GM03348 (cell line): ENCODE measurements around the gene FERMT2.

Experiments
- DNase-seq: peaks from one replicate; pipeline ENCODE4 v3.0.0; 2012; ENCODE audit warnings: low spot score

The FERMT2 gene, protein sequence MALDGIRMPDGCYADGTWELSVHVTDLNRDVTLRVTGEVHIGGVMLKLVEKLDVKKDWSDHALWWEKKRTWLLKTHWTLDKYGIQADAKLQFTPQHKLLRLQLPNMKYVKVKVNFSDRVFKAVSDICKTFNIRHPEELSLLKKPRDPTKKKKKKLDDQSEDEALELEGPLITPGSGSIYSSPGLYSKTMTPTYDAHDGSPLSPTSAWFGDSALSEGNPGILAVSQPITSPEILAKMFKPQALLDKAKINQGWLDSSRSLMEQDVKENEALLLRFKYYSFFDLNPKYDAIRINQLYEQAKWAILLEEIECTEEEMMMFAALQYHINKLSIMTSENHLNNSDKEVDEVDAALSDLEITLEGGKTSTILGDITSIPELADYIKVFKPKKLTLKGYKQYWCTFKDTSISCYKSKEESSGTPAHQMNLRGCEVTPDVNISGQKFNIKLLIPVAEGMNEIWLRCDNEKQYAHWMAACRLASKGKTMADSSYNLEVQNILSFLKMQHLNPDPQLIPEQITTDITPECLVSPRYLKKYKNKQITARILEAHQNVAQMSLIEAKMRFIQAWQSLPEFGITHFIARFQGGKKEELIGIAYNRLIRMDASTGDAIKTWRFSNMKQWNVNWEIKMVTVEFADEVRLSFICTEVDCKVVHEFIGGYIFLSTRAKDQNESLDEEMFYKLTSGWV

DNA sequence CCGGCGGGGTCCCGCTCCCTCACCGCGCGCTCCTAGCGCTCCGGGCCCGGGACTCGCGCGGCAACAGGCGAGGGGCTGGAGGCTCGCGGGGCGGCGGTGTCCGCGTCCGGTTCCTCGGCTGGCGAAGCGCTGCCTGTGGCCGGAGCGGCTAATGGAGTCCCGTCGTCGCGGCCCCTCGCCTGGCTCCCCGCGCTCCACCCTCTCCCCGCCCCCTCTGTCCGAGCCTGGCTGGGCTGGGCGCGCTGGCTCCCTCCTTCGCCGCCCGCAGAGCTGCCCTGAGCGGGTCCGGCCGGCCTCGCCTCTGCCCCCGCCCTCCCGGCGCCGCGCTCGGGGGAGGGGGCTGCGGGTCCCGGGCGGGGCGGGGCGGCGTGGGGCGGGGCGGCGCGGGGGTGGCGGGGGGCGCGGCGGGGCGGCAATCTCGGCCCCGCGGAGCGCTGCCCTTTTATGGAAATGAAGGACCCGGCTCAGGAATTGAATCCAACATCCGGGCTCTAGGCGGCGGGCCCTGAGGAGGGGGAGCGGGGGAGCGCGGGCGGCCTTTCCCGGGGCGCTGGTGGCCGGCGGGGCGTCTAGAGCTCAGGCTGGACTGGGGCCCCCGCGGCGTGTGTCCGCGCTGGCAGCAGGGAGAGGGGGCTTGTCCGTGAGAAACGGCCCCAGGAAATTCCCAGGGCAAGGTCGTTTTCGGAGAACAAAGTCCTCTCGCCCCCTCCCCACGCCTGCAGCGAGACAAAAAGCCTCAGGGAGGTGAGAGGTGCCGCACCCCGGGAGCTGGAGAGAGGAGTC is at the start of gene FERMT2:
FERMT2 (minus strand) TSS at position 153 of the 783 bp plus-strand sequence. CDS start 482 bp downstream, outside the sequence.
- peak; percentile 97 for DNase-seq

DNA sequence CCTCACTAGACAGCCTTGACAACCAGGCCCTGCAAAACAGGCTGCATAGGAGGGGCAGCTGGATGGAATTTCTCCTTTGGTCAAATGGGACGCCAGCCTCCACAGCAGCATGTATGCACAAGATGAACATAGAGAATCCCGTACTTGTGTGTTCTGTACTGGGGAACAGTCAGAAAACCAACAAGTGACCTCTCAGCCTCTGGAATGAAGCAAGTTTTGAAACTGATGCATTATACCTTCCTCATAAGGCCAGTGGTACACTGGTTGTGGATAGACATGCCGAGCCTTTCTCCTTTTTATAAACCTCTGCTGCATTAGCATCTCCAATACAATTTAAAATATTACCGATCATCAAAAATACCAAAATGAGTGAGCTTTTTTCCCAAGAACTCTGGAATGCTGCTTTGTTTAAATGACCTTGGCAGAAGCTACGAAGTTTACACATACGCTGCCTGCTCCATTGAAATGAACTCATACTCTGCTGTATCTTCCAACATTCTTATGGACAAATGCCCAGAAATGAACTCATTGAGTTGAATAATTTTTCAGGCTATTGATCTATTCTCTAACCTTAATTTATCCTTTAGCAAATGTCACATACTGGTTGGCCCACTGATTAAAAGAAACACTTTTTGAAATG is 47.6 kb upstream of the FERMT2 start:
- DNase-seq: peak; percentile 80

DNA sequence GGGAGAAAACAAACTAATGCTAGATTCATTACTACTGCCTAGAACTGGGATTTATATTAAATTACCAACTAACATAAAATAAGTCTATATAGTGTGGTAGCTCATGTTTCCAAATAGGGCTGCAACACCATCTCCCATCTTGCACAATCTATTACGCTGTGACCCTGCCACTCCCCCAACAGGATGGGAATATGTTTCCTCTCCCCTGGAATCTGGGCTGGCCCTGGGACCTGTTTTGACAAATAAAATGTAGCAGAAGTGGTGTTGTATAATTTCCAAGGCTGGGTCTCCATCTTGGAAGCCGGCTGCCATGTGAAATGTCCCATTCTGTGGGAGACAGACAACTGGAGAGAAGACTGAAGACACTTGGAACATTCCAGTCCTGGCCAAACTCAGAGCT is 45.6 kb upstream of the FERMT2 start:
- no peak for DNase-seq

DNA sequence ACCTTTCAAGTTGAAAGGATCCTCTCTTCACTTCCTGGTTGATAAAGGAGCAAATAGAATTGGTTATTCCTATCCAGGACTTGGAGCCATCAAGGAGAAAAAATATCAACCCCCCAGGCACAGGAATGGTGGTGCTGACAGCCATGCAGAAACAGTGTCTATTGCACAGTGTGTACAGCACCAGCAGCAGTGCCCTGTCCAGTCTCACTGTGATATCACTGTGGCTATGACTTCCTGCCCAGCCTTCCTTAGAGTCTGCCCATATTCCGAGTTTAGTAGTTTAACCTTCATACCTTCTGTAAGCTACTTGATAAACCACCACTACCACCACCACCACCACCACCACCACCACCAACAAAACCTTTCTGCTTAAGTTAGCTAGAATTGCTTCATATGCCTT is 45.1 kb upstream of the FERMT2 start:
- DNase-seq: no peak

DNA sequence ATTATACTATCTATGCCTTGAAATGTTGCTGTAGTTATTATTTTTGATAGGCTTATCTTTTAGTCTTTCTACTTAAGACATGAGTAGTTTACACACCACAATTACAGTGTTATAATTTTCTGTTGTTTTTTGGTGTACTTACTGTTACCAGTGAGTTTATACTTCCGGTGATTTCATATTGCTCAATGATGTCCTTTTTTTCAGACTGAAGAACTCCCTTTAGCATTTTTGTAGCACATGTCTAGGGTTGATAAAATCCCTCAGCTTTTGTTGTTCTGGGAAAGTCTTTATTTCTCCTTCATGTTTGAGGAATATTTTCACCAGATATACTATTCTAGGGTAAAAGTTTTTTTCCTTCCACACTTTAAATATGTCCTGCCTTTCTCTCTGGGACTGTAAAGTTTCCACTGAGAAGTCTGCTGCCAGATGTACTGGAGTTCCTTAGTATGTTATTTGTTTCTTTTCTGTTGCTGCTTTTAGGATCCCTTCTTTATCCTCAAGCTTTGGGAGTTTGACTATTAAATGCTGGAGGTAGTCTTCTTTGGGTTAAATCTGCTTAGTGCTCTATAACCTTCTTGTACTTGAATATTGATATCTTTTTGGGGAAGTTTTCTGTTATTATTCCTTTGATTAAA is 41.5 kb upstream of the FERMT2 start:
- no peak for DNase-seq

DNA sequence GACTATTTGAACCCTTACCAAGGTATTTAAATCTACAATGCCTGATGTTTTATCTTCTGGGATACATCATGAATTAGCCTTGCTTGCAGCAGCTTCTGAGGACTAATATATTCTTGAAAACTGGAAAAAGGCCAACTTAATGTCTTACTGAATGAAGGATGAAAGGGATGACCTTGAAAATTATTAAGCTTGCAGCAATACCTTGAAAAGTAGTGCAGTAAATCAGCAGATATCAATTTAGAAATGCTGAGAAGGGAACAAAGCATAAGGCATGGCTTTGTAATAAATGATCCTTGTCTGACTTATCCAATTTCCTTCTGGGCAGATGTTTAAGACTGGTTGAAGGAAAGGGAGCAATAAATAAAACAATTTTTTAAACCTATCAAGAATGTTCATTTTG is 37.3 kb upstream of the FERMT2 start:
- no peak for DNase-seq

DNA sequence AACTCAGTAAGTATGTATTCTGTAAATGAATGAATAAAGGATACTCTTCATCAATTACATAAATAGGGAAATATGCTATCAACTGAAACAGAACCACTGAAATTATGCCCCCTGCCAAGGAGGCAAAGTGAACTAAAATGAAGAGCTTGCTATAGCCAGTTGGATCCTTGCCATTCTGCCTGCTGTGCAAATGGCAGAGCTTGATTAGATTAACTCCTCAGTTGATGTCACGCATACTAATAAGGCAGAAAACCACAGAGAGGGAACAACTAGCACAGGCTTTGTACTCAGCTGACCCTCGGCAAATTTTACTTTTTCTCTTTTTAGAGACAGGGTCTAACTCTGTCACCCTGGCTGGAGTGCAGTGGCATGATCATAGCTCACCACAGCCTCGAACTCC is 36.7 kb upstream of the FERMT2 start:
- no peak for DNase-seq

DNA sequence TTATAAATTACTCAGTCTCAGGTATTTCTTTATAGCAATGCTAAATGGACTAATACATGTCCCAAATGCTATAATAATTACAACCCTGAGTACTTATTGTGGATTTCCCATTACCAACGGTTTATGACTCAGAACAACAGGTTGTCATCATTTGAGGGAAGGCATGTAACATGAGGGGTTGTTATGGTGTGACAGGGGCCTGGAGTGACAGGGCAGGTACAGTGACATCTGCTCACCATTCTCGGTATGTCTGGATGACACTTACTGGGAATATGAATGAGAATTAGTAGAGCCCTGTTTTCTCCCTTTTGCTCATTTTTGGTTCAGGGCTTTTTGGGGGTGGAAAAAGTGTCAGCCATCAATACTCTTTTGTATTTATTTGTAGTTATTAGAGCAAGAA is 36.2 kb upstream of the FERMT2 start:
- no peak for DNase-seq

DNA sequence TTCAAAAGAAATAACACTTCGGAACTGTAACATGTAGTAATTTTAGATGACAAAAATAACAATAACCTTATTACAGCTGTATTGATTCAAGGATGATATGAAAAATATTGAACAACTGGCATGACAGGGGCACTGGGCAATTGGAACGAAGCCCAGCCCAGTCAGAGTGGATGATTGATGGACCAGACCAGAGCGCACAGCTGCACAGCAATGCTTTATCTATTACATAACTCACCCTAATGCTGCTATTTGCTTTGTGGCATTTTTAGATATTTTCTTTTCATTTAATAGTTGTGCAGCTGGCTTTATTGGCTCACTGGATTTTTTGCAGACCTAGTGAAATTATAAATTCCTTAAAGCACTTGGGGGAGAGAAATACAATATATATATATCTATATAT is 26.9 kb upstream of the FERMT2 start:
- no peak for DNase-seq

DNA sequence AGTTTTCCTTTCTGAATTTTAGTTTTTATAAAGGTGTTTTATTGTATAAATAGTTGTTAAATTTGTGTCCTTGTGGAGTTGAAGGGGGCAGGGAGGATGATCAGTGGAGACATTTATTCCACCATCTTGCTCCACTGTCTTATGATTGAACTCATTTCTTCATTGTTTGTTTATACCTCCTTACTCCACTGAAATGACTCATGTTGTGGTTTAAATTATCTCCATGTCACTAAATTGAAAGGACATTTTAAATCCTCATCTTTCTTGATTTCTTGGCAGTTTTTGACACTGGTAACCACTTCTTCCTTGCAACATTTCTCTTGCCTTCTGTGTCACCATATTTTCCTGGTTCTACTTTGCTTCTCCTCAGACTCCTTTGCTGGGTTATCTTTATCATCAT is 23.6 kb upstream of the FERMT2 start:
- DNase-seq: no peak

DNA sequence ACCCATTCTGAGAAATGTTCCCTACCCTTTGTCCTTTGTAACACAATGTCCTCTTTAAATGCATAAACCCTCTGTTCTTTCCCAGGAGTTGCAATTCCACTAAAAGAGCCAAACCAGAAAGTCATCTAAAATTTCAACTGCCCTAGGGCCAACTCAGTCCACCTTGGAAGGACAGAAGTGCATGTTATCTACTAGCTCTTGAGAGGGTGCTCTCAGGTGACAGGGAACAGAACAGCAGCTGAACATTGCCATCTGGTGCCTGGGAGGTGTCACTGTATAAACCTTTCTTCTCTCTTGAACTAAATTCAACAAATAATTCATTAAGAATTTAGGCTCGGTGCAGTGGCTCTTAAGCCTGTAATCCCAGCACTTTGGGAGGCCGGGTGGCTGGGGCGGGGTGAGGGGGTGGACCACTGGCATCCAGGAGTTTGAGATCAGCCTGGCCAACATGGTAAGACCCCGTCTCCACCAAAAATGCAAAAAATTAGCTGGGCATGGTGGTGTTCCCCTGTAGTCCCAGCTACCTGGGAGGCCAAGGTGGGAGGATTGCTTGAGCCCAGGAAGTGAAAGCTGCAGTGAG is 10.3 kb upstream of the FERMT2 start:
- DNase-seq: peak; percentile 77

DNA sequence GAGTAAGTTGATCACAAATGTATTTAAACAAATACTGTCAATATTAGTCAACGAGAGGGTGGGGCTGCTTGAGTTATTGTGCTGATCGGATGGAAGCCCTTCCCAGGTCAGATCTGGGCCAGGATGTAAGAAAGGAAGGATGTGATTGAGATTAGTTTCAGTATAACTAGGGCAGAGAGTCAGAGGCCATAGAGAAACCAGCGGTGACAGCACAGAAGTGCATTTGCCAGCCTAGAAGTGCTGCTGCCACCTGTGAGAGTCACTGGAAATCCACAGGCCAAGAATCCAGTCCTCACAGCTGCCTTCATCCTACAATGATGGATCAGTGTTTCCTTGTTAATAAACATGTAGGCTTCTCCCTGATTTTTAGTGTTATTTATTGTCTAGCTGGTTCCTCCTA is 9.8 kb upstream of the FERMT2 start:
- no peak for DNase-seq

DNA sequence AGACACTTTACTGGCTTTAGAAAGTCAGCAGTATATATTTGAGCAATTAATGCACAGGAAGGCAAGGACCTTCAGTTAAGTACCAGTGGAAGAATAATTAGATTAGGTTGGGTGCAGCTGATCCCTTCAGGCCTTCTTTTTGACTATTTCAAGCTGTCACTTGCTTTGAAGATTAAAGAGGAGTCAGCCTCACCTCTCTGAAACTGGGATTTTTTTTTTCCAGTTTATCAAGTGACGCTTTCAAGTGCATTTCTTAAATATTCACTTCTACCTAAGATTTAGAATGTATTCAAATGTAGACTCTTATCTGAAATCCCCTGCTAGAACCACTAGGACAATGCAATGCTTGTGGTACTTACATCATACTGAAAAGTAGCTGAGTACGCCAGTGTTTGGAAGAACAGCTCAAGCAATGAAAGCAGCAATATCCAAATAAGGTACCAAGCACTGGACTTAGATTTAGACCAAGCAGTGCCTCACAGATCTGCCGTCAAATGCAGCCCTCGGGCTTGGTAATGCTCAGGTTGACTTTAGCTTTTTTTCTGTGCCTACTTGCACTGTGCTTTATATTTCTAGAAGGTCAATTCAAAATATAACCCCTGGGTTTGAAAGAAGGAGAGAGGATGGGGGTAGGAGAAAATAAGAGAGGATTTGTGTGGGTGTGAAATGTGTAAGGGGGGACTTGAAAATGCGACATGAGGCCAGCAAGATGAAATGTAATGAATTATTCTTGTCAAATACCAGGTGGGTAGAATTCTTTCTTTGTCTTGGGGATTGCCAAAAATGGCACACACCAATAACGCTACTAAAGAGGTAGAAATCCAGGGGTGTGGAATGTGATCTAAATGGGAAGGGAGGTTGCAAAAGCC is 3.7 kb upstream of the FERMT2 start:
- no peak for DNase-seq

DNA sequence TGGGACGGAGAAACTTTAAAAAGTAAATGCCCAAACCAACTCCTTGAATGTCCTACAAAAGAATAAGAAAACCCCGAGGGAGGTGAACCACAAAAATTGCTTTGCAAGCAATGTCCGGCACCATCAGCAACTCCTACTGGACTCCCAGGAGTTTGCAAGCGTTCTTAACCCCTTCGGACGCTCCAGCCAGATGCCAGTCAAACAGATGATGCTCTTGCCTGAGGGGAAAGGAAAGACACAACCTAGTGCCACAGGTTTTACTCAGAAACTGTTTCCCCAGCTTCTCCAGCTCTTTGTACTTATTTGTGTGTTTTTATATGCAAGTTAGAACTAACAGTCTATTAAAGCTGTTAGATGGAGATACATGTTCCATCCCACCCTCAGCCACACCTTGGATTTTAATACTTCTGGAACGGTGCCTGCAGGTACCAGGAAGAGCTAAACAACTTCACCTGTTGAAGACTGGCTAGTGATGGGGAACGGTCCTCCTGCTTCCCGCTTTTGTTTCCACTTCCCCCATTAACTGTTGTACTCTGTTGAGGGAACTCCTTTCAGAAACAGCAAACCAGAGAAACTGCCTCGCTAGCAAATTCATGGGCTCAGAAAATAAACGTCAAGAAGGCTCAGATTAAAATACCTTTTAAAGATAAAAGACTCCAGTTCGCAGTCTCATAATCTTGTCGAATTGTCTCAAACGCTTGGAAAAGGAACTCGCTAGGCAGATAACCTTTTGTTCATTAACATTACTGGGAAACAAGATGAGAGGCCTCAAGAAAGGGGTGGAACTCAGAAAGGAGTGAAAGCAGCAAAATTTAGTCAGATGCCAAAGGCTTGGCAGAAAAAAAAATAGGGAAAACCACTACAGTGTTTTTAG is 1.1 kb upstream of the FERMT2 start:
- DNase-seq: peak; percentile 73

DNA sequence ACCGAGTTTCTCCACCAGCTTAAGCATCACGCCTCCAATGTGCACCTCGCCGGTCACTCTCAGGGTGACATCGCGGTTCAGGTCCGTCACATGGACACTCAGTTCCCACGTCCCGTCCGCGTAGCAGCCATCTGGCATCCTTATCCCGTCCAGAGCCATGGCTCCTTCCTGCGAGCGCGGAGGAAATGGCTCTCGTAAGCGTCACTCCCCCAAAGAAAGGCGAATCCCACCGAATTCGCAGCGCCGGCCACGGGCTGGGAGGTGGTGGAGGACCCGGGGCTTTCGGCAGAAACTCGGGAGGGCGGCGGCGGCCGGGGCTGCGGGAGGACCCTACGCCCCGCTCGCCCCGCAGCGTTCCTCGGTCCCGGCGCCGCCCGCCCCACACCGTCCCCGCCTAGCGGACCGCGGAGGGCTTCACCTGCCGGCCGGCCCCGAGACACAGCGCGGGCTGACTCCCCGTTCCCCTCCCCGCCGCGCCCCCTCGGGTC is 396 bp downstream of the FERMT2 start:
- DNase-seq: no peak

DNA sequence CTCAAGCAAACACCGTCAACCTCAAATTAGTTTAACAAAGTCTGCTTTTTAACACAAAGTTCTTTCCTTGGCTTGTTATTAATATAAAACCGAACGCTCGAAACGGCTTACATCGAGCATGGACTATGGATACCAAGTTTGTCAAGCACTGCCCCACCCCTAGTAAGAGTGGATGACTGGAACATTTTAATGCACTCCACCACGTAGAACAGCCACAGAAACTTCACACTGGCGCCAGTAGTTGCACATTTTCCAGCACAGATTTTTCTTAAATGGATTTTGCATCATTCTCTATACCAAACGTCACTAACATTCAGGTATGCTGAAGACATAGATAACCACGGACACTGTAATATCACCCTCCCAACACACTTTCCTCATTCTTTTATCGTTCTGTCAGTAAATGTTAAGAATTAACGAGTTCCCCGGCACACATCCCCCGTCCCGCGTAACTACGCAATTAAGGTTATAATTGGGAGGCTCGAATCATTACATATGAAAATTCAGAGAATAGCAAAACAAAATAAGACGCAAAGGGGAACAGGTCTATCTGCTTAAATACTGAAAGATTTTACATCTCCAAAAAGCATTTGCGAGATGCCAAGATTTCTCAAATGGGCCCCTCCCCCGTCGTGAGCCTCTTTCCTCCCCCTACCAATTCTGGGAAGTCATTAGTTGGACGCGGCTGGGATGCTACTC is 990 bp downstream of the FERMT2 start:
- peak; percentile 65 for DNase-seq

DNA sequence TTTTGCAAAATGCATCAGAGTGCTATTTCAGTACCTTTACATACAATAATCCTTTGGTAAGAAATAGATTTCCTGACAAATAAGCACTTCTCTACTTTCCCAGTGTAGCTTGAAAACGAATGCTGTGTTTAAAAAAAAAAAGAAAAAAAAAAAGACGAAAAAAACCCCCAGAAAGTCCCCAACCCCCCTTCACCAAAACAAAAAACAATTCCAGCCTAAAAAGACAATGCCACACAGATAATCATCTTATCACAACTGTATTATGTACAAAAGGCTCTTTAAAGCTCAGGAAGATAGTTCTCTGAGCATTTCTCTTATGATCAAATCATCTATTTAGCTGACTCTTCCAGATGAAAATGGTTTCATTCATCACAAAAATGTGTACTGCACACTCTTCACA is 1.6 kb downstream of the FERMT2 start:
- no peak for DNase-seq

DNA sequence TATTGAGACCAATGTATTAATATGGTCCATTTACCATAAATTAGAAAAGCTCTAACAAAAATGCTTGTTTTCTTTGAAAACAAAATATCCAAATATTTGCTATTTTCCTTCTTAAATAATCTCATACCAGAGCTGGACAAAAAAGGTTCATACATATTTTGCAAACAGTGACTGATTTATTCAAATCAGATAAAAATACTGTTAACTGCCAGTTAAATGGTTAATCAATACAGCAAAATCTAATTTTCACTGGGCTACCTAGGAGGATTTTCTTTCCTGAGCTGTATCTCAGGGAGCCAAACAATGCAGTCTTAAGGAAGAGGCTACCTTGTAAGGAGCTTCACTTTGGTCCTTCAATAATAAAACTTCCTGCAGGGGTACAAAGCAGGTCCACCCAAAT is 2.0 kb downstream of the FERMT2 start:
- no peak for DNase-seq

DNA sequence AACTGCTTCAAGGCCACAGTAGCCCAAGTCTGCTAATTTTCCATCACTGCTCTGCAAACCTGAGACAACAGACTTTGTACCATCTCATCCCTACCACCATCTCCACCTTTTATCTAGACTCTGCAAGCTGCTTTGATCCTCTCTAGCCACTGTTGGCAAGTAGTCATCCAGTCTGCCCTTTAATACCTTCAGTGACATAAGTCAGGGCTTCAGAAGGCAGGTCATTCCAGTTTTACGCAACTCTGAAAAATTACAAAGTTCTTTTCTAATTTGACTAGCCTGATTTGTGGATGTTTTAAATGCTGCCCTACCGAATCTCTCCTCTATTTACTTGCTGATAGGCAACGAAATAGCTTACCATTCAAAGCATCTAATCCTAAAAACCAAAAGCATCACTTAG is 2.8 kb downstream of the FERMT2 start:
- DNase-seq: no peak
